DLD1 (cell line): ENCODE data around the gene BATF3.
"Not testable (repeated sequence)": the region's sequence is repeated elsewhere in the genome, so short reads cannot be mapped to it uniquely, and the experiment has no call there.

Experiments
- in situ Hi-C: cut with HindIII; loops from 2 replicates; pipeline ENCODE4 v1.10.0; 2017; ENCODE audit warnings: low sequenced_read_pairs

BATF3 gene

DNA sequence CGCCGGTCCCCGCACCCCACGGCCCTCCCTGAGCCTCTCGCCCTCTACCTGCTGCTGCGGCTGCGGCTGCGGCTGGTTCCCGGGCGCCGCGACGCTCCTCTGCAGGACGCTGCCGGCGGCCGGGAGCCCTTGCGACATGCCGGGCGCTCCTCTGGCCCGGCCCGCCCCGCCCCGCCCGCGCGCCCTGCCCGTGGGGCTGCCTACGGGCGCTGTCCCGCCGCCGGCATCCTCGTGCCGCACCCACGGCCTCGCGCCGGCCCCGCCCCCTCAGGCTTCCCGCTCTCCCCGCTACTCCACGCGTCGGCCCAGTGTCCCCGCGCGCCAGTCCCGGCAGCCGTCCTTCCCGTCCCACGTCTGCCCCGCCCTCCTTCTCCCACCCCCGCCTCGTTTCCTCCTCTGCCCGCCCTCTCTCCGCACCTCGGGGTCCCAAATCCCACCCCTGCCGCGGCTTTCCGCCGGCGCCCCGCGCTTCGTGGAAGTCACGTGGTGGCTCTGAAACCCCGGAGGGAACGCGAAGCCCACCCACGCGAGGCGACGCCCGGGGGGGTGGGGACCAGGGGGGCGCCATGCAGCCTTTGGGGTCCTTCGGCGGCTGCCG, at the start of gene BATF3:
BATF3 (minus strand) TSS at position 216 of the 598 bp plus-strand sequence; CDS start at position 138, 78 bp downstream.
- in situ Hi-C loops = no loop called here

- in situ Hi-C loops = no loop called here
Observed at GRCh38 chr1:212746546-212746945, 46.9 kb upstream of the BATF3 start.

DNA sequence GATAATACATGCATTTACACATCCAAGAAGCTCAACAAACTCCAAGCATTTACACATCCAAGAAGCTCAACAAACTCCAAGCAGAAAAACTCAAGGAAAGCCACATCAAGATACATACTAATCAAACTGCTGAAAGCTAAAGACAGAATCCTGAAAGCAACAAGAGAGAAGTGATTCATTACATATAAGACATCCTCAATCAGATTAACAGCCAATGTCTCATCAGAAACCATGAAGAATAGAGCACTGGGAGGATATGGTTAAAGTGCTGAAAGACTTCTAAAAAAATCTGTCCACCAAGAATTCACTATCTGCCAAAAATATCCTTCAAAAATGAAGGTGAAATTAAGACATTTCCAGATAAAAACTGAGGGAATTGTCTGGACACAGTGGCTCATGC, 45.7 kb upstream of the BATF3 start:
- in situ Hi-C loops = no loop called here

DNA sequence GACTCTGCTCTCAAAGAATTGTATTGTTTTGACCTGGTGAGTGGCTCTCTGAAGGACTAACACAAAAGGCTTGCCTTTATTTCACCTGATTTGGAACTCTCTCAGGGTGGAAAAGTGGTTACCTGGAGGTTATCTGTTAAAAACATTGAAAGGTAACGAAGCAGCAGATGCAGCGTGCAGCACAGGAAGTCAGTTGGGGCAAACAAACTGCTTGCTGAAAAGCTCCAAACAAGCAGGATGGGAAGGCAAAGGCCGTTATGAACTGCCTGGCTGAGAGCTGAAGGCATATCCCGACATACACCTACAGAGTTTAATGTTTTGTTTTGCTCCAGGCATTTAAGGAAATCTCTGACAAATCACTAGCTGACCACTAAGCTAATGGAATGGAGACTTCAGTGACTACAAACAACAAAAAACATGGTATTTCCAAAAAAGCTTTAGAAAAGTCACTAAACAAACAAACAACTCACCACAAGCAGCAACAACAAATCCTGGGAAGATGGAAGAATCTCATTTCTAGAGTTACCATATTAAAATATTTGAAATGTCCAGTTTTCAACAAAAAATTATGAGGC, 44.3 kb upstream of the BATF3 start:
- in situ Hi-C loops = no loop called here

DNA sequence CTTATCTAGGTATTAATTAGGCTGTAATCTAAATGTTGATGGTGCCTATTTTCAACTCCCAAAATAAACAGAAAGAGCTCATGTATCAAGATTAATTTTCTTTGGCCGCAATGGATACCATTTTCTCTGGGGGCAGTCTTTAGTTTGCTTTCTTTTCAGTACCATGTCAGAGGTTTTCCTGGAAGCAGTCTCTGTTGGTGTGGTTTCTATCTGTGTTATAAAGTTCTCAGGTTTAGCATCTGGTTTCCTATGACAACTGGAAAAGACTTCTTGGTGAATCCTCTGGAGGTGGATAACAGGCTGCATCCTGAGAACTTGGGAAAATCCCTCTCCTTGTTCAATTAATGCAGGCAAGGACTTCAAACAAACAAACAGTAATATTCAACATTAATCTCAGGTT, 38.7 kb upstream of the BATF3 start:
- in situ Hi-C loops = no loop called here

GRCh38 chr1:212737559-212737958, 37.9 kb upstream of the BATF3 start:
- in situ Hi-C loops = no loop called here

GRCh38 chr1:212733109-212733508, 33.5 kb upstream of the BATF3 start:
- in situ Hi-C loops = no loop called here

- in situ Hi-C loops = no loop called here
Observed at GRCh38 chr1:212731630-212732029, 32.0 kb upstream of the BATF3 start.

DNA sequence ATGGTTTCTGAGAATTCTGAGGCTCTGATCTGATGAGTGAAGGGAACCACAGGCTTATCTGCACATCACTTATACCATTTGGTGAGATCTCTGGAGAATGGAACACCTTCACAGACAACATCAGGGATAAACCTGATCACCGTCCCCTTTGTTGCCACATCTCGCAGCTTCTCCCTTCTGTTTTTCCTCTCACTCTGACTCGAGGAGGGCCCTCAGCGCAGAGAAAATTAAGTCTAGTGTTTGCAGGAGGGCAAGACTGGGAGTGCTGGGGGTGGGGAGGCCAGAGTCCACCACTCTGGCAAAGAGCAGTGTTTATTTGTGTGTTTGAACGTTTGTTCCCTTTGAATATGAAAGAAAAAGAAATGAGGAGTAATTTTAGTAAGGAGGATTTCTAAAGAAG, 29.0 kb upstream of the BATF3 start:
- in situ Hi-C loops = no loop called here

DNA sequence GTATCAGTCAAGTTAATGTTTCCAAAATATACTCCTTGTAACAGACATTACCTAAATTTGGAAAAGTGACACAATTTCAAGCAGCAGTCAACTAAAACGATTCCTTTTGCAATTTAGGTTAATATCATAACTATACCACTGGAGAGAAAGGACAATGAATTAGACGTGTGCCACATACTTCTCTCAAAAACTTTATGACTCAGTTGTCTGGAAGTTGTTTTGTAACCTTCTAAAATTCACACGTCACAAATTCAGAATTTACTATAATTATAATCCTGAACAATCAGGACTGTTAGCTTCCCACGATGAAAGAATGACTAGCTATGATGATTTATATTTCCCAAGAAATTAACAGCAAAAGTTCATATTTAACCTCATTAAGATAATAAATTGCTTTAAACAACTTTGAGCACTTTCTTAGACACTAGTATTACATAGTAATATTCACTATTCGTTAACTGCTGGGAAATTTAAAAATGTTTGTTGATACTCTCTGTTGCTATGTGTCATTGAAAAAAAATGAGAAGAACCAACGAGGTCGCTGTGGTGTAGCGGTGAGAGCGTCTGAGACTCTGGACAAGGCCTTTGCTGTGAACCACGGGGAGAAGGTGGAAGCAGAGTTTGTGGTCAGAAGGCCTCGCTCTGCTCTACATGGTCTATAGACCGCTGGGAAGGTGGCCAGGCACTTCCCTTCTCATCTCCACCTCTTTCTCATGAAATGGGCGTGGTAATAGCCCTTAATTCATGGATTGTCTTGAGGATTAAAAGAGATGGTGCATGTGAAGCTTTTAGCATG, 27.9 kb upstream of the BATF3 start:
- in situ Hi-C loops = no loop called here

DNA sequence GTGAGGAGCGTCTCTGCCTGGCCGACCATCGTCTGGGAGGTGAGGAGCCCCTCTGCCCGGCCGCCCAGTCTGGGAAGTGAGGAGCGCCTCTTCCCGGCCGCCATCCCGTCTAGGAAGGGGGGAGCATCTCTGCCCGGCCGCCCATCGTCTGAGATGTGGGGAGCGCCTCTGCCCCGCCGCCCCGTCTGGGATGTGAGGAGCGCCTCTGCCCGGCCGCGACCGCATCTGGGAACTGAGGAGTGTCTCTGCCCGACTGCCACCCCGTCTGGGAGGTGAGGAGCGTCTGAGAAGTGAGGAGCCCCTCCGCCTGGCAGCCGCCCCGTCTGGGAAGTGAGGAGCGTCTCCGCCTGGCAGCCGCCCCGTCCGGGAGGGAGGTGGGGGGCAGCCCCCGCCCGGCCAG, 25.0 kb upstream of the BATF3 start:
- in situ Hi-C loops = not testable (repeated sequence)

- in situ Hi-C loops = no loop called here
Observed at GRCh38 chr1:212722270-212722957, 22.8 kb upstream of the BATF3 start.

DNA sequence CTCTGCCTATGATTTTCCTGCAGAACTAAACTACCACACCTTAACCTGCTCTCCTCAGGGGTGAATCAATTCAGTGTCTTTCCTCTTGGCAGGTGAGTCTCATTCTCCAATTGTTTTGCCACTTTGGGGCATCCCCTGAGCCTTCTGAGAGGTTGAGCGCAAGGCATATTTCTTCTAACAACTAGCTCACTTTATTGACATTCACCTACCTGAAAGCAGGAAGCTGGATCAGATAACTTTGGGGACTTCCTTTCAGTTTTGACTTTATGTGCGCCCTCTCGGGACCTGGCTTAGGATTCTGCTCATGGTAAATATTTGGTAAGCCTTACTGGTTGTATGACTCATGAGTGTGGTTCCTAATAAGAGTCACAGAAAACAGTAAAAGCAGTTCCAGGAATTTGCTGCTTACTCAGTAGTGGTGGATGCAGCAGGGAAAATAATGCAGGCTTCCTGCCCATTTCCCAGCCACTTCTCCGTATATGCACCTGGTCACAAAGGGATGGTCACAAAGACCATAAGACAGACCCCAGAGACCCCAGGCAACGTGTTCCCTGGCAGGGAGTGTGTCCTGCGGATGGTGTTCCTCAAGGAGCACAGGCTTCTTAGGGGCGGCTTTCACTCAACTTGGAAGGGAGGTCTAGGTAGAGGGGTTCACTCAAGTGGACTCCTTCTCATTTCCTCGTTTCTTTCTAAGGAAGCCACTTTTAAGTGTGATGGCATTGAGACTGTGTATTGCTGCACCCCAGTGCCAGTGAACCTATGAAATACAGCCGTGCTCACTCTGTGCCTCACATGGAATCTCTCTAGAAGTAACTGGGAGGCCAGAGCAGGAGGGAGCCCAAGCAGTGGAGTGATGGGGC, 22.0 kb upstream of the BATF3 start:
- in situ Hi-C loops = no loop called here

GRCh38 chr1:212719633-212720032, 20.0 kb upstream of the BATF3 start:
- in situ Hi-C loops = no loop called here

DNA sequence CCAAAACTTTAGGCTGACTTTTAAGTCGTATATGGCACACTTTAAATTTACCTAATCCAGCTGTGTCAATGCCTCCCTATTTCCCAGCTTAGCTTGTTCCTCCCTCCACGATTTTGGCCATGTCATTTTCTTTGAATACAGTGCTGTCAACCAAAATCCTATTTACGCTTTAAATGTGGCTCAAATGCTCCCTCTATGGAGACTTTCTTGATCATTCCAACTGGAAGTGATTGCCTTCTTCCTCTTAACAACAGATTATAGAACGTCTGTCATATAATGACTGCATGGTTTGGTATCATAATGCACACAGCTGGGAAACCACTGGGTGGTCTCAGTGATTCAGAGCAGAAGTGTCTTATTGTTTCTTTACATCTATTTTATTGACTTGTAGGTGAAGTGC, 18.9 kb upstream of the BATF3 start:
- in situ Hi-C loops = no loop called here

GRCh38 chr1:212716161-212716560, 16.5 kb upstream of the BATF3 start:
- in situ Hi-C loops = no loop called here

DNA sequence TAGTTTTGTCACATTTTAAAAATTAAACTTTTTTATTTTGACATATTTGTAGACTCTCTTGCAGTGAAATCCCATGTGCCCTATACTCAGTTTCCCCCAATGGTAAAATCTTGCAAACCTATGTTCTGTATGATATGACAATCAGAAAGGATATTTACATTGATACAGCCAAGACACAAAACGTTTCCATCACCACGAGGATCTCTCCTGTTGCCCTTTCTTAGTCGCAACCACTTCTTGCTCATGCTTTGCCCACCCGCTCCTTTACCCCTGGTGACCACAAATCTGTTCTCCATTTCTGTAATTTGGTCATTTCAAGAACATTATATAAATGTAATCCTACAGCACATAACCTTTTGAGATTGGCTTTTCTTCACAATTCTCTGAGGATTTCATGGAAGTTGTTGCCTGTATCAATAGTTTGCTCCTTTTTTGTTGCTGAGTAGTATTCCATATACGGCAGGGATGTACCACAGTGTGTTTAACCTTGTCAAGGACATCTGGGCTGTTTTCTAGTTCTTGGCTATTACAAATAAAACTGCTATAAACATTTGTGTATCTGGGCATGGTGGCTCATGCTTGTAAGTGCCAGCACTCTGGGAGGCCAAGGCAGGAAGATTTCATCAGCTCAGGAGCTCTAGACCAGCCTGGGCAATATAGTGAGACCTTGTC, 14.0 kb upstream of the BATF3 start:
- in situ Hi-C loops = no loop called here

- in situ Hi-C loops = no loop called here
Observed at GRCh38 chr1:212712451-212713303, 13.0 kb upstream of the BATF3 start.

GRCh38 chr1:212711974-212712373, 12.3 kb upstream of the BATF3 start:
- in situ Hi-C loops = not testable (repeated sequence)
